ENCODE results near the gene GTPBP4. TPM values are rescaled to one million over a fixed set of nuclear protein-coding genes. Genes with fewer than 3 reads are reported as not detected.

GTPBP4 gene
- total RNA-seq, 2 experiments from 2014 or later: 119 to 128 TPM

GRCh38 chr10:987620-987869 is 689 bp upstream of the GTPBP4 start:
- TF ChIP-seq, protein P1, sequence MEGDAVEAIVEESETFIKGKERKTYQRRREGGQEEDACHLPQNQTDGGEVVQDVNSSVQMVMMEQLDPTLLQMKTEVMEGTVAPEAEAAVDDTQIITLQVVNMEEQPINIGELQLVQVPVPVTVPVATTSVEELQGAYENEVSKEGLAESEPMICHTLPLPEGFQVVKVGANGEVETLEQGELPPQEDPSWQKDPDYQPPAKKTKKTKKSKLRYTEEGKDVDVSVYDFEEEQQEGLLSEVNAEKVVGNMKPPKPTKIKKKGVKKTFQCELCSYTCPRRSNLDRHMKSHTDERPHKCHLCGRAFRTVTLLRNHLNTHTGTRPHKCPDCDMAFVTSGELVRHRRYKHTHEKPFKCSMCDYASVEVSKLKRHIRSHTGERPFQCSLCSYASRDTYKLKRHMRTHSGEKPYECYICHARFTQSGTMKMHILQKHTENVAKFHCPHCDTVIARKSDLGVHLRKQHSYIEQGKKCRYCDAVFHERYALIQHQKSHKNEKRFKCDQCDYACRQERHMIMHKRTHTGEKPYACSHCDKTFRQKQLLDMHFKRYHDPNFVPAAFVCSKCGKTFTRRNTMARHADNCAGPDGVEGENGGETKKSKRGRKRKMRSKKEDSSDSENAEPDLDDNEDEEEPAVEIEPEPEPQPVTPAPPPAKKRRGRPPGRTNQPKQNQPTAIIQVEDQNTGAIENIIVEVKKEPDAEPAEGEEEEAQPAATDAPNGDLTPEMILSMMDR (IDR thresholded peaks at IDR 0.05): no peak
- ChIA-PET POLR2A (interaction anchor here (0.9 to 5.3 kb wide), 9 partner anchors 19 to 852 kb away, joined by 3 to 24 read pairs (median 5); partner anchors contain the start of genes IDI1, LARP4B and WDR37), CTCF (interaction anchor here (0.9 to 1.6 kb wide), 2 partner anchors 56 to 61 kb away, joined by 3 read pairs; partner anchors contain the start of gene IDI1)
- intact Hi-C loops (cut with micrococcal nuclease): loop anchor here (5.0 kb wide), 2 partner anchors 50 to 65 kb away; no protein-coding TSS in a partner anchor
- ATAC-seq: no peak
- Mint-ChIP-seq H3K4me3 (peak overlapping the region; percentile 95), H3K36me3 (ENCODE audit: low read depth) (peaks cover 30% of the 10 kb centered on the region), H3K4me1 (ENCODE audit: low read depth) (peaks cover 28% of the 10 kb centered on the region), H3K9me3 (no peaks in the 10 kb centered on the region), H3K27me3 (no peaks in the 10 kb centered on the region), H3K27ac (peak overlapping the region; percentile 97)
- no peak for DNase-seq

DNA sequence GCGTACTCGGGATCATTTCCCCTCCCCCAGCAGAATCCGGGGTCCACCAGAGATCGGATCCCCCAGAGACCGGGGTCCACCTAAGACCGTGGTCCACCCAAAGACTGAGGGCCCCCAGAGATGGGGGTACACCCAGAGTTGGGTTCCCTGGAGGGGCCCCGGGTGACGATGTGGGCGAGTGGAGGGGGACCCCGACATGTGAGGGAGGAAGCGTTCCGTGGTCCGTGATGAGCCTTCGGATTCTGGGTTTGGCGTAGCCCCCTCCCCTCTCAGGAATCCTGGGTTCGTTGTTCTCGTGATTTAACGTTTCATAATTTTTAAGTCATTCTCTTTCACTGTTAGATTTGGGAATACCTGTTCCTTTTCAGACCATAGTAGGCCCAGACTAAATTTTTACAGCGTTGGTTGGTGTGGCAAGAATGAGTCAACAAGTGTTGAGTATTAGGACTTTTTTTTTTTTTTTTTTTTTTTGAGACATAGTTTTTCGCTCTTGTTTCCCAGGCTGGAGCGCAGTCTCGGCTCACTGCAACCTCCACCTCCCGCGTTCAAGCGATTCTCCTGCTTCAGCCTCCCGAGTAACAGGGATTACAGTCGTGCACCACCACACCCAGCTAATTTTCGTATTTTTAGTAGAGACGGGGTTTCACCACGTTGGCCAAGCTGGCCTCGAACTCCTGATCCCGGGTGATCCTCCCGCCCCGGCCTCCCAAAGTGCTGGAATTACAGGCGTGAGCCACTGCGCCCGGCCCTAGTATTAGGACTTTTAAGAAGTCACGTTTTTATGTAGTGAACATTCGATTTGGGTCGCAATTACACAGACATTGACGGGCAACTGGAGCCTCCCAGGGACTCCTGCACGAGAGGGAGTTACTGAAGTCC is 672 bp downstream of the GTPBP4 start:
- intact Hi-C loops (cut with micrococcal nuclease): loop anchor here (5.0 kb wide), 2 partner anchors 52 to 63 kb away; no protein-coding TSS in a partner anchor
- CTCF ChIA-PET: interaction anchor here (1.0 to 1.2 kb wide), 3 partner anchors 52 to 61 kb away, joined by 3 read pairs; partner anchors contain the start of gene LARP4B
- TF ChIP-seq, protein P1 (IDR thresholded peaks at IDR 0.05): no peak
- peaks cover 31% of the 10 kb centered on the region for H3K4me1 Mint-ChIP-seq (ENCODE audit: low read depth)
- peak overlapping the region; percentile 97 for H3K27ac Mint-ChIP-seq
- DNase-seq (peak; percentile 47), ATAC-seq (peak; percentile 10)
- H3K27me3 Mint-ChIP-seq: no peaks in the 10 kb centered on the region
- H3K4me3 Mint-ChIP-seq: peak overlapping the region; percentile 95
- no peaks in the 10 kb centered on the region for H3K9me3 Mint-ChIP-seq
- H3K36me3 Mint-ChIP-seq (ENCODE audit: low read depth): peaks cover 41% of the 10 kb centered on the region
- POLR2A ChIA-PET: interaction anchor here (0.5 to 5.3 kb wide), 10 partner anchors 9 to 85 kb away, joined by 3 to 24 read pairs (median 8); partner anchors contain the start of genes IDI1 and LARP4B

GRCh38 chr10:990808-991207 is 2.6 kb downstream of the GTPBP4 start:
- ATAC-seq: no peak
- peak overlapping the region; percentile 62 for H3K27ac Mint-ChIP-seq
- intact Hi-C loops (cut with micrococcal nuclease): no loop called here
- H3K4me1 Mint-ChIP-seq (ENCODE audit: low read depth): peaks cover 31% of the 10 kb centered on the region
- ChIA-PET CTCF (no interaction called here), POLR2A (interaction anchor here (1.3 to 3.1 kb wide), 2 partner anchors 13 to 57 kb away, joined by 3 to 9 read pairs; no protein-coding TSS in a partner anchor)
- TF ChIP-seq, protein P1 (IDR thresholded peaks at IDR 0.05): no peak
- H3K27me3 Mint-ChIP-seq: no peaks in the 10 kb centered on the region
- peaks cover 60% of the 10 kb centered on the region for H3K36me3 Mint-ChIP-seq (ENCODE audit: low read depth)
- peak overlapping the region; percentile 95 for H3K4me3 Mint-ChIP-seq
- H3K9me3 Mint-ChIP-seq: no peaks in the 10 kb centered on the region
- DNase-seq: no peak

GRCh38 chr10:992467-992866 is 4.2 kb downstream of the GTPBP4 start:
- DNase-seq (no peak), ATAC-seq (no peak)
- no peak overlapping the region for H3K4me3 Mint-ChIP-seq
- peaks cover 74% of the 10 kb centered on the region for H3K36me3 Mint-ChIP-seq (ENCODE audit: low read depth)
- TF ChIP-seq, protein P1 (IDR thresholded peaks at IDR 0.05): no peak
- peak overlapping the region; percentile 12 for H3K27ac Mint-ChIP-seq
- ChIA-PET CTCF (interaction anchor here (0.6 kb wide), 1 partner anchor 86 kb away, joined by 3 read pairs; no protein-coding TSS in a partner anchor), POLR2A (interaction anchor here (1.3 to 3.5 kb wide), 3 partner anchors 11 to 56 kb away, joined by 3 to 18 read pairs (median 4); partner anchors contain the start of gene IDI1)
- H3K9me3 Mint-ChIP-seq: no peaks in the 10 kb centered on the region
- intact Hi-C loops (cut with micrococcal nuclease): no loop called here
- H3K27me3 Mint-ChIP-seq: no peaks in the 10 kb centered on the region
- H3K4me1 Mint-ChIP-seq (ENCODE audit: low read depth): peaks cover 24% of the 10 kb centered on the region
